ENCODE measurements around the gene KCNG3. TPM values are rescaled to one million over a fixed set of nuclear protein-coding genes. Genes with fewer than 3 reads are reported as not detected.

Gene KCNG3
- total and polyA plus RNA-seq, 7 donors = not detected

Other genes with a start within 250 kb of the KCNG3 start
- 10 to 100 TPM; 58.1 to 85.0 (median 62.4) TPM for gene COX7A2L, start 132.8 kb downstream of the KCNG3 start, total RNA-seq
- 100 to 1,000 TPM in 1 of 3 donors, 10 to 100 TPM in 2; 75.4 to 176 (median 93.3) TPM for gene COX7A2L, start 132.8 kb downstream of the KCNG3 start, polyA plus RNA-seq
- gene MTA3, start 74.7 kb upstream of the KCNG3 start, total RNA-seq = 10 to 100 TPM; 10.7 to 19.8 (median 16.4) TPM
- gene MTA3, start 74.7 kb upstream of the KCNG3 start, polyA plus RNA-seq = 1 to 10 TPM; 5.3 to 9.1 (median 8.4) TPM